K562 (cell line): Measurements from ENCODE around the gene GNAQ. TPM values are rescaled to one million over a fixed set of nuclear protein-coding genes. Genes with fewer than 3 reads are reported as not detected.

Experiments
- ARHGAP35 ChIP-seq: fragments of 450-650 bp; IDR thresholded peaks from 2 replicates; pipeline ENCODE4 v1.6.1; 2018; ENCODE audit not compliant: partially characterized antibody
- ATF1 ChIP-seq, 2 experiments: fragments of 450-650 bp in 1 of 2; IDR thresholded peaks; 2 replicates each; pipeline ENCODE4 v1.6.1; 2016; ENCODE audit warnings: missing compliant biosample characterization in 1 of 2, missing genetic modification characterization in 1 of 2
- CBX2 ChIP-seq: fragments of 200-600 bp; sonication (generic); IDR thresholded peaks from one replicate; pipeline ENCODE4 v1.6.1; 2012; ENCODE audit warnings: mild to moderate bottlenecking, low read length, inconsistent platforms; ENCODE audit not compliant: insufficient read depth, poor library complexity, severe bottlenecking
- CHAMP1 ChIP-seq: fragments of 450-650 bp; IDR thresholded peaks from 2 replicates; pipeline ENCODE4 v1.6.1; 2016; ENCODE audit warnings: mild to moderate bottlenecking
- DEAF1 ChIP-seq: fragments of 450-650 bp; formaldehyde crosslinking; IDR thresholded peaks from 2 replicates; pipeline ENCODE4 v1.4.0; 2020; ENCODE audit warnings: mild to moderate bottlenecking, moderate library complexity
- FOXK2 ChIP-seq, 2 experiments: fragments of 450-650 bp; IDR thresholded peaks in 1 of 2; conservative IDR thresholded peaks in 1 of 2; 2 replicates each; pipeline ENCODE4 v1.6.1; 2016; ENCODE audit warnings: low read depth in 2 of 2, mild to moderate bottlenecking in 1 of 2
- GATA2 ChIP-seq: sonication (generic); formaldehyde crosslinking; IDR thresholded peaks from 2 replicates; pipeline ENCODE4 v1.4.0; 2020; ENCODE audit warnings: mild to moderate bottlenecking, missing genetic modification reagents
- HCFC1 ChIP-seq: IDR thresholded peaks from 2 replicates; pipeline ENCODE4 v1.6.1; 2012; ENCODE audit warnings: low read depth, low read length, improper control_type of control experiment
- HDAC3 ChIP-seq: fragments of 450-650 bp; IDR thresholded peaks from 2 replicates; pipeline ENCODE4 v1.6.1; 2018; ENCODE audit warnings: borderline replicate concordance, mild to moderate bottlenecking, moderate library complexity; ENCODE audit not compliant: partially characterized antibody
- KLF1 ChIP-seq: fragments of 450-650 bp; IDR thresholded peaks from 2 replicates; pipeline ENCODE4 v1.6.1; 2016; ENCODE audit warnings: missing genetic modification characterization, missing compliant biosample characterization
- MTA2 ChIP-seq: fragments of 450-650 bp; IDR thresholded peaks from 2 replicates; pipeline ENCODE4 v1.6.1; 2016; ENCODE audit warnings: low read depth
- NCOR1 ChIP-seq: fragments of 450-650 bp; IDR thresholded peaks from 2 replicates; pipeline ENCODE4 v1.6.1; 2016; ENCODE audit warnings: mild to moderate bottlenecking, moderate library complexity
- NFE2 ChIP-seq: IDR thresholded peaks from 2 replicates; pipeline ENCODE4 v1.6.1; 2014; ENCODE audit warnings: antibody characterized with exemption, low read depth
- PBX2 ChIP-seq, 2 experiments: IDR thresholded peaks in 1 of 2; conservative IDR thresholded peaks in 1 of 2; 2 replicates each; pipeline ENCODE4 v1.6.1; 2016; ENCODE audit warnings: low read depth in 2 of 2, mild to moderate bottlenecking in 1 of 2, missing compliant biosample characterization in 1 of 2, missing genetic modification characterization in 1 of 2, moderate library complexity in 1 of 2
- POLR2G ChIP-seq: fragments of 200-400 bp; formaldehyde crosslinking; IDR thresholded peaks from 2 replicates; pipeline ENCODE4 v1.6.1; 2017; ENCODE audit warnings: low read depth, mild to moderate bottlenecking, antibody characterized with exemption, low read length, moderate library complexity
- XRCC3 ChIP-seq: fragments of 450-650 bp; IDR thresholded peaks from 2 replicates; pipeline ENCODE4 v1.6.1; 2017; ENCODE audit warnings: mild to moderate bottlenecking, moderate library complexity
- ZBTB9 ChIP-seq: fragments of 450-650 bp; formaldehyde crosslinking; IDR thresholded peaks from 2 replicates; pipeline ENCODE4 v1.4.0; 2020; ENCODE audit warnings: mild to moderate bottlenecking, moderate library complexity
- ZFPM2 ChIP-seq: fragments of 250-450 bp; sonication (Bioruptor Pico); IDR thresholded peaks from 2 replicates; pipeline ENCODE4 v1.5.1; 2022; ENCODE audit warnings: mild to moderate bottlenecking
- ZNF124 ChIP-seq: sonication (generic); formaldehyde crosslinking; IDR thresholded peaks from 2 replicates; pipeline ENCODE4 v1.8.1; 2022; ENCODE audit warnings: missing genetic modification reagents
- ZNF77 ChIP-seq: fragments of 250-450 bp; sonication (Bioruptor Pico); IDR thresholded peaks from 2 replicates; pipeline ENCODE4 v1.5.0; 2020
- polyA plus RNA-seq, 8 experiments: library from polyadenylated mRNA; depleted of rRNA in 4 of 8; stranded (reverse) in 5 of 8; unstranded in 3 of 8; fragments of >200 nt; fragmentation: Nextera tagmentation in 2 of 8; fragmentation: Illumina TruSeq in 1 of 8; extraction: Ambion mirVana in 2 of 8; extraction: Trizol in 1 of 8; gene quantifications; 2 replicates each; pipeline versions ENCODE4 v1.2.1 to v1.2.3, GENCODE V29; 2011 to 2014; ENCODE audit warnings: inconsistent platforms in 1 of 8, missing spikeins in 1 of 8
- total RNA-seq, 7 experiments: library from RNA; depleted of rRNA in 6 of 7; stranded (reverse); fragments of >200 nt in 6 of 7; fragmentation: Illumina TruSeq in 2 of 7; extraction: Trizol in 2 of 7; gene quantifications; 2 replicates each; pipeline versions ENCODE4 v1.2.1 to v1.2.3, GENCODE V29; 2011 to 2021; ENCODE audit warnings: low replicate concordance in 1 of 7

GNAQ gene
- total and polyA plus RNA-seq, 9 of the 15 experiments (the other 6 are each of a cell fraction or from before 2014, with no cell fraction given), result 4.8 to 27.9 (median 17.5) TPM

GRCh38 chr9:77987081-77987656 is 44.4 kb downstream of the GNAQ start (continued):
- TF ChIP-seq NFE2, result peak; percentile 92
- no peak for TF ChIP-seq ARHGAP35
- no peak for TF ChIP-seq ZFPM2 (CRISPR knock-in tag)
- TF ChIP-seq KLF1 (tag), result no peak
- TF ChIP-seq ZNF77, result no peak
- peak; percentile 46 for TF ChIP-seq HDAC3
- no peak for TF ChIP-seq XRCC3
- peak; percentile 84 for TF ChIP-seq NCOR1
- TF ChIP-seq MTA2, result peak; percentile 83
- TF ChIP-seq PBX2 (CRISPR knock-in tag; IDR thresholded peaks at IDR 0.05; ENCODE audit: low read depth), result no peak
- peak; percentile 96 for TF ChIP-seq PBX2 (tag; conservative IDR thresholded peaks at IDR 0.05; ENCODE audit: low read depth)
- TF ChIP-seq ZBTB9 (CRISPR knock-in tag), result no peak
- TF ChIP-seq POLR2G, result no peak
- no peak for TF ChIP-seq ZNF124
- TF ChIP-seq GATA2 (CRISPR knock-in tag), result peak; percentile 89
- no peak for TF ChIP-seq CBX2
- no peak for TF ChIP-seq FOXK2 (conservative IDR thresholded peaks at IDR 0.05 in 1 of 2, IDR thresholded peaks at IDR 0.05 in 1 of 2; ENCODE audit: low read depth in 2 of 2)
- no peak for TF ChIP-seq ATF1 (CRISPR knock-in tag; IDR thresholded peaks at IDR 0.05)
- peak; percentile 45 for TF ChIP-seq ATF1 (tag; IDR thresholded peaks at IDR 0.05)
- no peak for TF ChIP-seq CHAMP1
- TF ChIP-seq DEAF1 (CRISPR knock-in tag), result no peak
- TF ChIP-seq HCFC1, result no peak
